SKM-1 treated with dmso at 0.1 percent for 144 hours (cell line): ENCODE measurements around the gene KCNA2.

Experiments used
- DNase-seq: peaks from one replicate; lab custom pipeline; 2025; ENCODE audit not compliant: unreplicated experiment; lab: John Stamatoyannopoulos, UW

KCNA2 gene

DNA sequence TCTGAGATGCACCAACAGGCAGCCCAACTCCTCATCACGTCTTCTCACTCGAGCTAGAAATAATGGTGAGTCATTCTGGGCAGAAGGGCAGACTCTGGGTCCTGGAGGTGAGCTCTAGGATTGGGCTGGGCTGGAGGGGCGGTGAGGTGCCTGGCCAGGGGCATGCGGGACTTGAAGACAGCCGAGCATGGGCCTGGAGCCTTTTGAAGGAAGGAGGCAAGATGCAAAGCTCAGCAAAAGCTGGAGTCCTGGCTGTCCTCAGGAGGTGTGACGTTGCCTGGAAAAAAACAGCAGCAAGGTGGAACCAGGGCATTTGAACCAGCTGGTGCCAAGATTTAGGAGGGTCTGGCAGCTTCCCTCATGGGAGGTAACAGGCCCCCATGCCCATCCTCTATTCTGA is 712 bp downstream of the KCNA2 start:
- DNase-seq = no peak

DNA sequence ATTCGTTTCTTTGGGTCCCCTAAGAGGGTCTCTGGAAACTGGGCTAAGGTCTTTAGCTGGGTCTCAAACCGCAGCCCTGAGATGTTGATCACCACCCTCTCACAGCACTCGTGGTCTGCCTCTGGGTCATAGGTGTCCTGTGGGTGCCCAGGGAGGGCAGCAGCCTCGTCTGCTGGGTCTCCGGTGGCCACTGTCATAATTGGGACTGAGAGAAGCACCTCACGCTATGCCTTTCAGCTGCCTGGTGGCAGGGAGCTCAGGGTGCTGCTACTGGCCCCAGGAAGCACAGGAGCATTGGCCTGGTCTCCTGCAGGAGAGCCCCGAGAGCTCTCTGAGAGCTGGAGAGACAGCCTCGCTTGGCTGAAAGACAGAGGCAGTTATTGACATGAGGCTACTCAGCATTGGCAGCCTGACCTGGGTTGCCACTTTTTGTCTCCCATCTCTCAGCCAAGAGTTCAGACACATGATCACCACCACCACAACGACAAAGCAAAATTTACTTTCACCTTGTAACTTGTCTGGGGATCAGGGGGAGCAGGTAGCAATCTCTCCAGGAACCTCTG is 1.5 kb downstream of the KCNA2 start:
- no peak for DNase-seq

DNA sequence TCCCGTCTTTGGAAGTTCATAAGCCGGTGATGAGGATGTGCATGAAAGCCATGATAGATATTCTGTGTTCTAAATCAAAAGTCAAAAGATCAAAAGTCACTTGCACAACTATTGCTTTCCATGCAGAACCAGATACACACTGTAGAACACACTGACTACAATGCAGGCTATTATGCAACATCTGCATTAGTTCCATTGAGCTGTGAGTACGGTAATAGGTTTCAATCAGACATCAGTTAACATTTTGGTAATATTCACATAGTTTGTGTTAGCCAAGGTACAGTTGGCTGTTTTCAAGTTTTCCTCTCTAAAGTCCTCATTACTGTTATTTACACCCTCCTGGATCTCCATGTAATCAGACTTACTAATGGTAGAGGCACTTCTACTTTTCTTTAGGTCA is 3.1 kb downstream of the KCNA2 start:
- DNase-seq = no peak

DNA sequence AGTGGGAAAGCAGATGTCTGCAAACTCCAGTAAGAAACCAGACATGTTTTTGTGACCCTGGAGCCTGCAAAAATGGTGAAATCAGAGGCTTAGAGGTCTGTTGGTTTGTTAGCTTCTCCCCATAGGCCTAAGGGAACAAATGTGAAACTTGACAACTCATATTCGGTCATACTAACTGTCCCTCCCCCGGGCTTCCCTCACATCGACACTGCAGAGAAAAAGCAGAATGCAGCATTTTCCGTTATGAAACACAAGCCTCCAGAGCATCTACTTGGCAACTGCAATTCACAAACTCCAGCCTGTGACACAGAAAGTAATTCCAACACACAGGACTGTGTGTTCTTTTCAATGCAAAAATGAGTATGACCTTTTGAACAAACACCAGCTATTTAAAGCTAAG is 3.7 kb downstream of the KCNA2 start:
- no peak for DNase-seq

DNA sequence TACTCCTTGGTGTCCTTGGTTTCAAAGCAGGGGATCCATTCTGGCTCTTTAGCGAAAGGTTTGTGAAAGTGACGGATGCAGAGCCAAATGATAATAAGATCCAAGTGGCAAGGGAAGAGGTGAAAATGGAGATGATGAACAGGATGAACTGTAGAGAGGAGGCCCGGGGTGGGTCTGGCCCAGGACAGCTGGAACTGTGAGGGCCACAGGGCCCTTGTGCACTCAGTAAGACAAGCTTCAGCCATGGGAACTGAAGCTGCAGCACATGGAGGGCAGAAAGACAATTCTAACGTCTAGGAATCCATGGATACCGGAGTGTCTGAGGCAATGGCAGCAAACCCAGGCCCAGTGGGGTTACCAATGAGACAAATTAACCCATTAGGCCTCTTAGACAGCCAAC is 4.8 kb downstream of the KCNA2 start:
- no peak for DNase-seq

DNA sequence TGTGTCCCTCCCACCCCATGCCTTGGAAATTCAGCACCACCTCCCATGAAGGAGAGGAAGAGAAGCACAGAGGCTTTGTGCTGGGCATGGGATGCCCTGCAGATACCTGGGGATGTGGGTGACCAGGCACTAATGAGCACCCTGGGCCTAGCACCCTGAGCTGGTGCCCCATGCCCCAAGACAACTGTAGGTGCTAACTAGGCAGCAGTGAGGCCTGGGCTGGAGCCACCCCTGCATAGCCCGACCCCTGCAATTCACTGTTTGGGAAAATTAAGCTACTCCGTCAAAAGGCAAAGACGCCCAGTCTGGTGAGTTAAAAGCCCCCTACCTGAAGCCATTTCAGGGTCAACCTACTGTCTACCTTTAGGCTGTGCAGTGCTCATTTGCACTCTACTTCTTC is 5.4 kb downstream of the KCNA2 start:
- no peak for DNase-seq

DNA sequence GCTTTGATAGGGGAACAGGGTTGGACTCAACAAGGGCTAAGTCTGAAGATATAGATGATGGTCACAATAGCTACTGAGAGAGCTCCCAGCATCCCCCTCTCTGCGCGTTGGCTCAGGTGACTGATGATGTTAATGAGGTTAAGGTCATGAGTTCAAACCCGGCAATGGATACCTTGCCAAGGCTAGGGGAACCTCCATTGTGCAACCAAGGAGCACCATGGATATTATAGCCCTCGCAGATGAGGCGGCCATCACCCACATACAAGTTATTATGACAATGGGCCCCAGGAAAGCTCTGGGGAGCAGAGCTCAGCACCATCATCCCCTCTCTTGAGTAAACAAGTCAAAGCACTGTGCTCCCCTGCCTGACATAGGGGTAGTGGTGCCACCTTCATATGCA is 8.2 kb downstream of the KCNA2 start:
- DNase-seq = no peak

DNA sequence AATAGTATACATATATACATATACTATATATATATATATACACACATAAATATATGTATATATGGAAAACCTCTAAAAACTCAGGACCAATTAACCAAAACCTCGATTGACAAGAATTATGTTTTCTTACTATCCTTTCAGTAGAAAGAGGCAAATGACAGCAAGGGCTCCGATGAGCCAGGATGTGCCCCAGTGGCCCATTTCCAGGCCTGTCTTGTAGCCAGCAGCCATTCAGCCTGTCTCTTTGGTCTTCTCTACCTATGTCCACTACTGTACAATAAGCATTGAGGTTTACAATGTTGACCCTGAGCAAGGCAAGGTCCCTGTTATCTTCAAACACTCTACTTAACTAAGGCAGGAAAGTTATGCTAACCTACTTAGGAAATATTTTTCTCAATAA is 9.8 kb downstream of the KCNA2 start:
- no peak for DNase-seq

DNA sequence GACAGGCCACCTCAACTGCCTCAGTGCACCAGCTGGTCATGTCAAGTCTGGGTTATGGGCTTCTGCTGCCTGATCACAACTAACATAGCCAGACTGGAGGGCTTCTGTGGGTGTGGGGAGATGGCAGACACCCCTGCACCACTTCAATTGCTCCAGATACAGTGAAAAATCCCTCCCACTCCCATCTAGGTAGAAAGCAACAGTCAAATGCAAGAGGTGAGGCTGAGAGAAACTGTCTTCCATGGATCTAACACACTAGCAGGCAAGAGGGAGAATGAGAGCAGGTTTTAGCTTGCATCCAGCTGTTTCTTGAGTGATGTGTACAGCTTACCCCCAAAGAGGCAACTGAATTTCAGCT is 10.8 kb downstream of the KCNA2 start:
- DNase-seq = no peak

DNA sequence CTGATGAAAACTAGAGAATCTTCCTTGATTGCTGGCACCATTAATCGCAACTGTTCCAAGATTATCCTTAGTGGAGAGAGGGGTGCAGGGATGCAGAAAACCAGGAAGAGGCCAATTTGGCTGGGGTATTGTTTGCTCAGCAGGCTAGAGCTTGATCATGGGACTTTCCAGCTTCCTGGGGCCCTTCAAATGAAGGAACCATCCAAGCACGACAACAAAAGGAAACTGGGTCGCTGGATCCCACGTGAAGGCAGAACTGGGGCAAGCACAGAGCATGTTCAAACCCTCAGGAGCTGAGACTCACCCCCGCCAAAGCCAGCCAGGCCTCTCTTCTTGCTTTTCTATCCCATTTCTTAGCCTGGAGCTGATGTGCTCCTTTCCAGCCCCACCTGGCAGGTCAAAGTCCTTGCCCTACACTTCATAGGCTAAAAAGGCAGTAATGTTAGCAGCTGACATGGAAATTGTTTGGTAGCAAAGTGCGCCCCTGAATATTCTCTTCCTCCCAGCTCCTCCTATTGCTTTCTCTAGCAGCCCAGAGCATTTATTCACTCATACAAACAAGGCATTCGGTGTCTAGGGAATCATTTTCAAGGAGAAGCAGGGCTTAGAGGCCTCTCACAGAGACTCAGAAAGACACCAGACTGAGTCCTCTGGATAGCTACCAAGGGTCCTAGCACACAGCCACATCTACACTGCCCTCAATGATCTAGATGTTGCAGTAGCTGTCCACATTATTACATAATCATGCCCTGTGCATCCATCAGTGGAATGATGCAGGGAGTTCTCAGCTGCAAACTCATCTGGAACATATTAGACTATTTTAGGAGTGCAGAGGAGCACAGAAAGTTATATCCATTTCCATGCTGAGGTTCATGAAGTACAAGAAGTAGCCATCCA is 11.5 kb downstream of the KCNA2 start:
- no peak for DNase-seq

DNA sequence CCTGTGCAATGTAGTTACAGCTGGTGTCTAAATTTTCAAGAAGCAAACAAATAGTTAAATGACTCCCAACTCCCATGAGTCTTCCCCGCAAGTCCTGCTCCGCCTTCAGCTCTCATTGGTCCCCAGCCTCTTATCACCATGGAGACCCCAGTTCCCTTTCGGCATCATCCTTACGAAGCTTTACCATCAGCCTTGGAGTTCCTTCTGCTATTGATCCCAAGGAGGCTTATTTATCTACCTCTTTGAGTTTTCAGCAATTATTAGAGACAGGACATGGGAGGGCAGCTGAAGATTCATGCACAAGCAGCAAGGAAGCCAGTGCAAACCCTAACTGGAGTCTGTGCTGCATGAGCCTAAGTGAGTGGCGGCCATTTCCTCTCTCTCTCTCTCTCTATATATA is 12.3 kb downstream of the KCNA2 start:
- DNase-seq = no peak

DNA sequence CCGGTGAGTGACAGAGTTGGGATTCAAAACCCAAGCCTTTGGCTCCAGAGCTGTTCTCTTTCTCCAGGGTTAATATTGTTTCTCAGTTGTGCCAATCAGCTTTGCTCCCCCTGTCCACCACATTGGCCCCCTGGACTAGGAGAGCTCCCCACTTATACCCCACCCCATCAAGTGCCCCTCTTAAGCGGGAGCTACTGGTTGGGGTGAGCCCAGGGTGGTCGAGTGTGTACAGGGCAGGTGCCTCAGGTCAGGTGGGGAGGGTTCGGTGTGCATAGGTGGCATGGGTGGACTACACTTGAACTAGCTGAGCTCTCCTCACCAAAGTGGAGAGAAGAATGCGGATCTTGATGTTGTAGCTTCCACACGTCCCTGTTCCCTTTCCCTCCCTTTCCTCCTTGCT is 14.2 kb downstream of the KCNA2 start:
- DNase-seq = no peak

DNA sequence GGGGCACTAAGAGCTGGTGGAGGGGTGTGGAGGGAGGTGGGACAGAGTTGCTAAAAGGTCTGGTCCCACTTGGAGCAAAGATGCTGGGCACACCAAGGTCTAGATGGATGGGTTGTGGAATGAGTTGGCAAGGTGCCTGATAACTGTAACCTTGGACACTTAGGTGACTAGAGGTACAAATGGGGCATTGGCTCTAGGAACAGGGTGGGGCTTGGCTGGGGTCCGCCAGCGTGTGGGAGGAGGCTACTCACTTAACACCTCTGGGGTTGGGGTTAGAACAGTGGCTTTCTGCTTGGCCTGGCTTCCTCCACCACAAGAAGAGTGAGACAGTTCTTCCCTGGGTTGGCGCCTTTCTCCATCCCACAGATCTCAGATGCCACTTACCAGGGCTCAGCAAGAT is 17.2 kb downstream of the KCNA2 start:
- DNase-seq = no peak

DNA sequence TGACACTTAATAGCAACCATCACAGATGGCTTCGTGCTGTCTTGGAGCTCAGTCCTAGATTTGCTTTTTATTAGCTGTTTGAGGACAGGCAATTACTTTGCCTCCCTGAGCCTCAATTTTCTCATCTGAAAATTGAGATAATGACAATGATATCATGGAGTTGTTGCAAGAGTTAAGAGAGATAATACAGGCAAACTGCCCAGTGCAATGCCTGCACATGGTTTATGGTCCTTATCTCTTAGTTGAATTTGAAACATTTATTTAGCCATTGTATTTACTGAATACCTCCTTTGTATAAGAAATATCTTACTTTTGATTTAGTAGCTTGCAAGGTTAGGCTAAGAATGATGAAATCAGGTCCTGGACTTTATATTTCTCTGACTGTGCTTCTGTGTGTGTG is 17.7 kb downstream of the KCNA2 start:
- DNase-seq = no peak

DNA sequence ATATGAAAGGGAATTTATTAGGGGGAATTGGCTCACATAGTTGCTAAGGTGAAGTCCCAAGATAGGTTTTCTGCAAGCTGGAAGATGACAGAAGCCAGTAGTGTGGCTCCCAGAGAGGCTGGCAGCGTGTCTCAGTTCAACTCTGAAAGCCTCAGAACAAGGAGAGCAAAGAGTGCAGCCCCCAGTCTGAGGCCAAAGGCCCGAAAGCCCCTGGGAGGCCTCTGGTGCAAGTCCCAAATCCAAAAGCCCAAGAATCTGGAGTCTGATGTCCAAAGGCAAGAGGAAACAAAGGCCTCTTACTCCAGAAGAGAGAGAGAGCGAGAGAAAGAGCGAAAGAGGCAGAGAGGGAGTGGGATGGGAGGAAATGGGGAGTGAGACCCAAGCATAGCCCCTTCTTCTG is 18.3 kb downstream of the KCNA2 start:
- no peak for DNase-seq

DNA sequence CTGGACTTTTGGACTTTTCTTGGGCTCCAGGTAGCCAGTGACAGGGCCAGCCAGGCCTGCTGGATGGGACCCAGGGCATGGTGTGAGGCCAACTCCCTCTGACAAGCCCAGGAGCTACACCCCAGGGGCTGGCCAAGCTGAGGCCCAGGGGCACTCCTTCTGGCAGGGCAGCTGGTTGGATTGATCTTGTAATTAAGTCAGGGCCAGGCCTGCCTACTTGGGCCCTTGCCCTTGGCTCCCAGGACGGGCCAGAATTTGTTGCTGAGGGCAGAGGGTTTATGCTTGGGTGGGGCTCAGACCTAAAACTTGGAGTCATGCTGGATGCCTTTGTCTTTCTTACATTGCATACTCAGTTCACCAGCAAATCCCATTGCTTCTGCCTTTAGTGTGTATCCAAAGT is 20.7 kb downstream of the KCNA2 start:
- no peak for DNase-seq

DNA sequence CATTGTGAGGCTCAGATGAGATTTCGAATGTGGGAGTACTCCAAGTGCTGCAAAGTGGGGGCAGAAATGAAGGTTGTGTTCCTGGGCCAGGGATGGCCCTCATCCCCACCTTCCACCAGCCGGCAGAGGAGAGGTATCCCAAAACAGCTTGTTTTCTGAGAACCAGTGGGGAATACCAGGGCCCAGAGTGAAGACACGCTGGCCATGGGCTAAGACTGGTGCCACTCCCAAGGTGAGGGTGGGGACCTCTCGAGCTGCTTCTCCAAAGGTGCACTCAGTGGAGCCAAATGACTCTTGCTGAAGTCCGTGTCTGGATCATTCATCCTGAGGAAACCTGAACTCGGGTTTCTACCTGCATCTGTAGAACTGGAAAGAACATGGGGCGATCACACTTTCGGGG is 22.1 kb downstream of the KCNA2 start:
- DNase-seq = no peak

DNA sequence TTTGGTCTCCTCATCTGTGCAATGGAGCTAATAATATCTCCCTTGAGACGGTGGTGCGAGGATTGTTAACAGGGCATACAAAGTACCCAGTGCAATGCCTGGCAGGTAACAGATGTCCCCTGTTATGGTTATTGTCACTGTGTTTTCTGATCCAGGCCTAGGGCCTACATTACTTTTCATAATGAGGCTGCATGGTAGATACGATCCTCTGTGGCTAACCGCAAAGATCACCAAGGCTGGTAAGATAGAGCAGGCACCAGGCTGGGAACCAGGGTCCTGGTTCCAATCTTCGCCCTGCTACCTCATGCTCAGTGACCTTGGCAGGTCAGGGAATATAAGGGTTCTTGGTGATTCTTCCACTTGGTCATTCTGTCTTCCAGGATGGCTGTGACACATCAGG is 22.7 kb downstream of the KCNA2 start:
- no peak for DNase-seq

DNA sequence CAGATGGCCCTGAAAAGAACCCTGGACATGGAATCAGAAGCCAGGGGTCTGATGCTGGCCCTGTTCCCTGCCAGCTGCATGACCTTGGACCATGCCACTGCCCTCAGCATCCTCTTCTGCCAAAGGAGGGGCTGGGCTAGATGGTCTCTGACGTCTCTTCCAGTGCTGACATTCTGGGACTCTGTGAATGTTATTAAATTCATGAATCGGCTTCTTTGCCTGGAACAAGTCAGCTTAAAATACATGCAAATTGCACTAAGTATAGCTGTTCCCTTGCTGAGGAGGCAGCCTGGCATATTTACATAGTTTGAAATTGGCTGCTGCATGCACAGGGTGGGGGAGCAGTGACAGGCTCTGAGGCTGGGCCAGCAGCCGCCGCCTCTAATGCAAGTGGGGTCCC is 23.8 kb downstream of the KCNA2 start:
- DNase-seq = no peak

DNA sequence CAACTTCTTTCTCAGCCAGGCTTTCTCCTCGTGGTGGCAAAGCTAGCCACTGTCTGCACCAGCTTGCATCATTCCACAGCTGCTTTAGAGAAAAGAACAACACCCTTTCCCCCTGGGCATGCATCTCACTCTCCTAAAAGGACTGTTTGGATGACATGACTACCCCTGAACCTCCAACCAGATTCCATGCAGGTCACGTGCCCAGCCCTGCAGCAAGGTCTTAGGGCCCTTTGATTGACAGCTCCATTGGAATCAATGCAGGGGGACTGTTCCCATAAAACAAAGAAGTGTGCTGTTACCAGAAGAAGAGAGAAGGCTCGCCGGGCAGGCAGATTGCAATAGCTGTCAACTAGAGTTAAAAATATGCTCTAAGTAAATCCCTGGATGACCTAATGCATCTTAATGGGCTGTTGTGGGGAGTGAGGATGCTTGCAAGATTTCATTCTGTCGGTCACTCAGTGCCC is 24.4 kb downstream of the KCNA2 start:
- DNase-seq = no peak

DNA sequence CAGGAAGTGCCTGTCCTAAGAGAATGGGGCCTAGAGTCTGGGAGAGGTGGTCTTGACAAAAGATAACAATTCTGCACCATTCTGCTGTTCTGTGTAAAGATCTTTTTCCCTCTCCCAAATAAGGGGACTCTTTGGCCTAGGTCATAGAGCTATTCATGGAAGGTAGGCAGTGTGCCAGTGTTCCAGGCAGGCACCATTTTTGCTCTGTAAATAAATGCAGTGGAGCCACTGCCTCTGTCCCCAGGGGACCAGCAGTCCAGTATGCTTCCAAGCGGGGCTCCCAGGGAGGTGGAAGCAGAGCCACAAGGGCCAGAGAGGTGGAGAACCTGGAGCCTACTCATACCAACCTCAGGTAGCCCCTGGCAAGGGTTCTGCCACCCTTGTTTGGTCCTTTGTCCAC is 25.9 kb downstream of the KCNA2 start:
- DNase-seq = no peak

DNA sequence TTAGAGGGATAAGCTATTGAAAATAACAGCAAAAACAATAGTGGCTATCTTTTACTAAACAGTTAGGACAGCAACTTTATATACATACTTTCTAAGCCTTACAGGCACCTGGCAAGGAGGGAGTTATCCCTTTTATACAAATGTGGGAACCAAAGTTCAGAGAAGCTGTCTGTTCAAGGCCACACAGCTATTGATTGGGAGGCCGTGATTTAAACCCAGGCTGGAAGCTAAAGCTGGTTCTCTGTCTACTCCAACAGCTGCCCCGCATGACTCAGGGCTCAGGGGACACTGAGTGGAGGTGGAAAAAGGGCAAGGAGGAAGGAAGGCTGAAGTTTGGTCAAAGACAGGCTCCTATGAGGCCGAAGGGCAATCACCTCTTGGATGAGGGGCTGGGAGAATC is 26.7 kb downstream of the KCNA2 start:
- DNase-seq = no peak

DNA sequence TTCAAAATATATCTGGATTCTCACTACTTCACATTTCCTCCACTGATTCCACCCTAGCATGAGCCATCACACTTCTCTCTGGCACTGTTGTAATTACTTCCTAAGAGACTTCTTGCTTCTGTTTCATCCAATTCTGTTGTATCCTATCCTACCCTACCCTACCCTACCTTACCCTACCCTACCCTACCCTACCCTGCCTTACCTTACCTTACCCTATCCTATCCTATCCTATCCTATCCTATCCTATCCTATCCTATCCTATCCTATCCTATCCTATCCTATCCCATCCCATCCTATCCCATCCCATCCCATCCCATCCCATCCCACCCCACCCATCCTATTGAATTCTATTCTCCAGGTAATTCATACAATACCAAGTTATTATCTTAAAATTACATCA is 29.7 kb downstream of the KCNA2 start:
- no peak for DNase-seq
